Head of caudate nucleus (tissue), 42 donors: Measurements from ENCODE around the gene MAGI2.
A peak's percentile ranks its signal among the peaks of the same experiment; 100 is the strongest.
"Not testable (repeated sequence)": the region's sequence is repeated elsewhere in the genome, so short reads cannot be mapped to it uniquely, and the experiment has no call there.

Experiments used
- DNase-seq, 42 donors: peaks; one replicate each; pipeline versions ENCODE4 v3.0.0 to v3.0.0-alpha.2; 2020 to 2021; ENCODE audit warnings: mixed read lengths in 7 of 42
- intact Hi-C: fragments of 100-400 bp; cut with DNase I; formaldehyde crosslinking; loops from one replicate; pipeline ENCODE4 v1.15.0; 2022

MAGI2 gene

DNA sequence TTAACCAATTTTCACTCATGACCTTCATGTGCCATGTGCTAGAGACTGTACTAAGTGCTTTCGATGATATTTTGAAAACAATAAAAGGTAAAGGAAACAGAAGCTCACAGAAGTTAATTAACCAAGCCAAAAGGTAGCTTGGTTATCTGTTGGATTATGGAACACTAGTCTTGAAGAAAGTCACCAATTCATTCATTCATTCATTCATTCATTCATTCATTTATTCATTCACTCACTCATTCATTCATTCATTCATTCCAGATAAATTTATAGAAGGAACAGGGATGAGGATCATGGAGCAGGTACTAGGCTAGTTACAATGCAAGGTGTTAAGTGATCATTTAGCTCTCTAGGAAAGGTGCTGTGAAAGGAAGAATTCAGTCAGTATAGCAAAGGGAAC is 322.8 kb downstream of the MAGI2 start:
- no peak for DNase-seq
- intact Hi-C loops, result no loop called here

DNA sequence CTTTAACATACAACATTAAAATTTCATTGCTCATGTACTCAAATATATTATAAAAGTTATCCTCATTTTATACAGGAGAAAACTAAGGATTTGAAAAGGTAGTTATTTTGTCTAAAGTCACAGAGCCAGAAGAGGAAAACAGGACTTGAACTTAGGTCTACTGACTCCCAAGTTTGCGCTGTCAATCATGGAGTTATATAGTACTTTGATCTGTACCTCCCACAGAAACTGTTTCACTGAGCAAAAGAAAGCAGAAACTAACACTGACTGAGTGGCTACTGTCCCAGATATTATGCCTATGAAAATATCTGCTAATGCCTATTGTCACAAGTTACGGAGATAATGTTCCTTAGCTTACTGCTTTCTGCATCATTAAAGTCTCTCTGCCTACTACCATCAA is 329.1 kb downstream of the MAGI2 start:
- intact Hi-C loops, result no loop called here
- DNase-seq, result no peak

DNA sequence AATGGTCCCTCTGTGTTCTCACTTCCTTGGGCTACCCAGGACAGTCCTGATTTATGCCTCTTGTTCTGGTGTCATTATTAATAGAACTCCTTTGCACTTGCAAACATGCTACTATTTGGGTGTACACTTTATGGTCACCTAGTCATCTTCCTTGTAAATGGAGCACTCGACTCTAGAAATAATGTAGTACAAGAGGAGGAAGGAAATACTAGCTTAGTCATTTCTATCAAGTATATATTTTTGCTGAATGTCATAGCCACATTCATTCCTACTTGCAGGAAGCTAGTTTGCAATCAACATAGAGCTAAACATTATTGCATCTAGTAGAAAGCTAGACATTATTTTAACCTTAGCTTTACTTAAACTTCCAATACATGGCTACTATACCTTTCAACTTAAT is 335.3 kb downstream of the MAGI2 start:
- no peak for DNase-seq
- intact Hi-C loops, result no loop called here

DNA sequence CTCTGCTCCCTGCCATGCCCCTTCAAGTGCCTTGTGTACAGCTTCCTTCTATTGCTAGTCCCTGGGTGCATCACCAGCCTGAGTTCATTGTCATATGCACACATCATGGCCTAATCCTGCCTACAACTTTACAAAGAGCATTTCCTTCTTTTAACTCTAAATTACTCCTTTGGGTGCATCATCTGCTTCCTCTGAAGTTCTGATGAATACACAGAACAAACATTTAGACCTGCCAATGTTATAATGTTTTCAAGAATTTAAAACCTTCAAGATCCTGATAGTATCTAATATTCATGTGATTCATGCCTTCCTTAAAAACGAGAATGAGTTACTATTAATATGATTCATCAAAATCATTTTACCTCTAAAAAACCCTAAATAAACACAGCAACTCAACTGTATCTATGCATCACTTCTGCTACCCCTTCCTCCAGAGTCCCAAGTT is 357.1 kb downstream of the MAGI2 start:
- intact Hi-C loops, result no loop called here
- DNase-seq, result no peak

- intact Hi-C loops, result no loop called here
Observed at GRCh38 chr7:79093421-79093820, 360.0 kb downstream of the MAGI2 start.

DNA sequence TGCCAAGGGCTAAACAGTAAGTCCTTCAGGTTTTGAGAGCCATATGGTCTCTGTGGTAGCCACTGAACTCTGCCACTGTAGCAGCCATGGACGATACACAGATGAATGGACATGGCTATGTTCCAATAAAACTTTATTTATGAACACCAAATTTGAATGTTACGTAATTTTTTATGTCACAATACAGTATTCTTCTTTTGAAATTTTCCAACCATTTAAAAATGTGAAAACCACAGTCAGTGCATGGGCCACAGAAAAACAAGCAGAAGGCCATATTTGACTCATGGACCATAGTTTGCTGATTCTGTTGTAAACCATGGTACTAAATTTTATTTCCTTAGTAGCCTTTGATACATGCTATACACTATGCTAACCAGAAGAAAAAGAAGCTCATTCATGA is 361.8 kb downstream of the MAGI2 start:
- no peak for DNase-seq
- intact Hi-C loops, result no loop called here

More at GRCh38 chr7:79093421-79093820, 360.0 kb downstream of the MAGI2 start:
- DNase-seq, result no peak

DNA sequence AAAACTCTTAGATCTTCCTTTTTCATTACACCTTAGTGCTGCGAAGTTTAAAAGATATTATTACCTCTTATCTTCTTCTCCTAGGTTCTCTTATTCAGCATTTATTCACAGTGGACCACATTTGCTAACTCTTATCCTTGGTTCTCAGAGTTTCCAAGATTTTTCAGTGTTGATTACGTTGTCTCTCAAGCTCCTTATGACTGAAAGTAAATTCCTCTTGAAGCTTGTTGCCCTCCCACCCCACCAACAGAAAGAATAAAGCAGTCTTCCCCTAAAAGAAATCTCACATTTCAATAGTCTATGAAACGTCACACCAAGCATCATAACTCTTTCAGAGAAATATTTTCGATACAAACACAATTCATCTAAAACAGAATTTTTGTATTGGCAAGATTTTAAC is 362.5 kb downstream of the MAGI2 start:
- intact Hi-C loops, result no loop called here
- DNase-seq, result no peak

DNA sequence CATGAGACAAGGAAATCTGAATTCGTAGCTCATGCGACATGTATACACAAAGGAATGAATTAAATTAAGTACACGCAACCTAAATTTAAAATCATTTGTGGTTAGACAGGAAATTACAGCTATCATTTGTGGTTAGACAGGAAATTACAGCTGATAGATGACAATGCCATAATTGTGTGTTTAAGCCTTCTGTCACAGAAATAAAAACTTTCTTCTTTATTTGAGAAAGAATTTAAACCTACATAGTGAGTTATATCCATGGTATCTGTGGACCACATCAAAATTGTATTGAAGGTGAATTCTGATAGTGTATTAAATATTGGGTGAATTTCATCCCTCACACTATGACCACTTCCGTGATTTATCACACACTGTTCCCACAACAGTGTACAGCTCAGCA is 362.9 kb downstream of the MAGI2 start:
- intact Hi-C loops, result no loop called here

GRCh38 chr7:79084423-79084822 is 369.0 kb downstream of the MAGI2 start:
- intact Hi-C loops, result no loop called here
- DNase-seq, result no peak

More for the DNA sequence above, 362.9 kb downstream of the MAGI2 start:
- DNase-seq, result no peak

- intact Hi-C loops, result no loop called here
- DNase-seq, result no peak
Observed at GRCh38 chr7:79079919-79080554, 373.4 kb downstream of the MAGI2 start.

GRCh38 chr7:79078273-79078672 is 375.2 kb downstream of the MAGI2 start:
- no peak for DNase-seq
- intact Hi-C loops, result no loop called here

DNA sequence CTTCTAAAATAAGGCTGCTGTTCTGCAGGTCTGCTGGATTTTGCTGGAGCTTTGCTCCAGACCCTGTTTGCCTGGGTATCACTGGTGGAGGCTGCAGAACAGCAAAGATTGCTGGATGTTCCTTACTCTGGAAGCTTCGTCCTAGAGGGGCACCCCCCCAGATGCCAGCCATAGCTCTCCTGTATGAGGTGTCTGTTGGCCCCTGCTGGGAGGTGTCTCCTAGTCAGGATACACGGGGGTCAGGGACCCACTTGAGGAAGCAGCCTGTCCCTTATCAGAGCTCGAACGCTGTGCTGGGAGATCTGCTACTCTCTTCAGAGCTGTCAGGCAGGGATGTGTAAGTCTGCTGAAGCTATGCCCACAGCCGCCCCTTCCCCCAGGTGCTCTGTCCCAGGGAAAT is 382.3 kb downstream of the MAGI2 start:
- intact Hi-C loops, DNase-seq: not testable (repeated sequence)

GRCh38 chr7:79064187-79064823 is 389.2 kb downstream of the MAGI2 start:
- intact Hi-C loops, result no loop called here
- DNase-seq, result no peak

DNA sequence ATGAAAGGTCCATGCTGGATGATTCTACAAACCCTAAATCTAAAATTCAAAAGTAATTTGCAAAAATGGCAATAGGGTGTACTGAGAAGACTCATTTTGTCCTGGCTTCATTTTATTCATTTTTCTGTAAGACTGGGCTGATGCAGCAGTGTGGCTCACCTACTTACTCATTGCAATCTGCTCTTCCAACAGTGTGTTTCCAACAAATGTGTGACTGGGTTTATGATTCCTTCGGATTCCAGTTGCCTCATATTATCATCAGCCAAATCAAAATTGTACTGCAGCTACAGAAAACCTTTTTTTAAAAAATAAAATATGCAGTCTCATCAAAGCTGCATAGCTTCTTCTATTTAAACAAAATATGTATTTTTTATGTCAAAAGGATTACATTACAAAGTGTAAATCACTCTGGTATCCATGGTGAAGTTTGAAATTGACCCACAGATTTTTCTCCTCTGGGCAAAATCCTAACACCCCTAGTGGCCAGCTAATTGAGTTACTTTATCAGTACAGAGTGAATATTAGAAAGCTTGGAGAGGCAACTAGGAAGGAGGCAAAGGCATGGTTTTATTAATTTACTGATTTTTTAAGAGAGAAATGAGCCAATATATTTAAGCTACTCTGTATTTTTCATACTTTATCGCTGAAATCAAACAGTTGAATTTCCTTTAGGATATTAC is 390.3 kb downstream of the MAGI2 start:
- peak in 1 of 42 donors; percentile 5 for DNase-seq
- intact Hi-C loops, result no loop called here

- DNase-seq, result no peak
- intact Hi-C loops, result no loop called here
Observed at GRCh38 chr7:79060498-79060897, 393.0 kb downstream of the MAGI2 start.

DNA sequence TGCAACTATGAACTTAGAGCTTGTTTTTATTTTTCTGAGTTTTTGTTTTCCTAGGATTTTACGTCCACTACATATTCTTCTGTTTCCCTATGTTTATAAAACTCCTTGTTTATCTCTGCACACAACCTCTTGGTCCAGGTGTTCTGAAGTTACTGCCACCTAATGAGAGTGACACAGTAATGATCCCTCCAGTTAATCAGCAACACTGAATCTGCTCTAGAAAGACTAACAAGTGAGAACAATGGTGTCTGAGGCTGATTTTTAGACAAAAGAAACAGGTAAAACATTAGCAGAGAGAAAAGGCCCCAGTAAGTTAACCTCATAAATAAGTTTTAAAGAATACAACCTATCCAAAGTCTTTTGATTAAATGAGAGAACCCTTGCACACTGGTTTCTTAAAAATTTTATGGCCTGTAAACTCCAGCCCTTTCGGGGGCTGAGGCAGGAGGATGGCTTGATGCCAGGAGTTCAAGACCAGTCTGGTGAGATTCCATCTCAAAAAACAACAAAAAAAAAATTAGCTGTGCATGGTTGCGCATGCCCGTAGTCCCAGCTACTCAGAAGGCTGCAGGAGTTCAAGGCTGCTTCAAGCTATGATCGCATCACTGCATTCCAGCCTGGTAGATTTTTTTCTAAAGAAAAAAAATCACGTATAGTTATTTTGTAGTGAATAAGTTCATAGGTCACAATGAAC is 397.6 kb downstream of the MAGI2 start:
- intact Hi-C loops, result no loop called here
- no peak for DNase-seq

GRCh38 chr7:79051915-79052314 is 401.6 kb downstream of the MAGI2 start:
- no peak for DNase-seq

DNA sequence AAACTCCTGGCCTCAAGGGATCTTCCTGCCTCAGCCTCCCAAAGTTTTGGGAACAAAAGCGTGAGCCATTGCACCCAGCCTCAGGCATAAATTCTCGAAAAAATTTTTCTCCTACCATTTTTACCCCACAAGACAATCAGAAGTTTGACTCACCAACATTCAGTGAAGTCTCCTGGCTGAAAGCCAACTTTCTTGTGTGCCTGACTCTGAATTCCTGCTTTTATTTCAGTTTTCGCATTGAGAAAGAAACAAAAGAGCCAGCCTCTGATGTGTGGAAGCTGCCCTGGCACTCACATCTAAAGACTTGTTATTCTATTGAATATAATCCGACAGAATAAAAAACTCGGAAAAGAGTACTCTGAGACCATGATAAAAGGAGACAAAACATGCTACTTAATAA is 402.9 kb downstream of the MAGI2 start:
- intact Hi-C loops, result no loop called here
- DNase-seq, result peak in 25 of 42 donors; percentile 5 to 75 (median 41)

More at GRCh38 chr7:79051915-79052314, 401.6 kb downstream of the MAGI2 start:
- intact Hi-C loops, result no loop called here

DNA sequence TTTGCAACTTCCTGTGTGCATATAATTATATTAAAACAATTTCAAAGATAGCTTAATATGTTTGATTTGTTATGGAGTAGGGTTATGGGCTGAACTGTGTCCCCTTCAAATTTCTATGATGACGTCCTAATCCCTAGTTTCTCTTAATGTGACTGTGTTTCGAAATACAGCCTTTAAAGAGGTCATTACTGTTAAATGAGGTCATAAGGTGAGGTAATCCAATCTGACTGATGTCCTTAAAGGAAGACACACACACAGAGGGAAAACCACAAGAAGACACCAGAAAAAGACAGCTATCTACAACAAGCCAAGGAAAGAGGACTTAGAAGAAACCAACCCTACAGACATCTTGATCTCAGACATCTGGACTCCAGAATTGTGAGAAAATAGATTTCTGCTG is 407.4 kb downstream of the MAGI2 start:
- no peak for DNase-seq
- intact Hi-C loops, result no loop called here

DNA sequence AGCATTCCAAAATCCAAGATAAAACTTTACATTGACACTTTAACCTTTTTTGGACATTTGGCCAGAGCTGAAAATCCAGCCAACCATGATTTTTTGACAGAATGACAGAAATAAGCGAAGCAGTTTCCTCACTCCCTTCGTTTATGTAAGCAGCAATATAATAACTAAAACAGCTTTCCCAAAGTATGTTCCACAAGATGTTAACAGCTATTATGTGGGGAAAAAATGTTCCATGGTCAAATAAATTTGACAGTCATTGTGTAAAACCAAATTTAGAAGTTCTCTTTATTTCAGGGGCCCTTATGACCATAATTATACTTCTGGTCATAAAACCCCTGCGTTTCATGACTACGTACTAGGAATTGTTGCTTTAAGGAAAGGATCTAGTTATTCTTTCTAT is 416.5 kb downstream of the MAGI2 start:
- intact Hi-C loops, result no loop called here
- DNase-seq, result no peak
